K562 (cell line): ENCODE measurements around the gene MLXIPL. TPM values are rescaled to one million over a fixed set of nuclear protein-coding genes. Genes with fewer than 3 reads are reported as not detected.

ENCODE experiments used
- C11orf30 ChIP-seq: fragments of 450-650 bp; IDR thresholded peaks from 2 replicates; pipeline ENCODE4 v1.6.1; 2016; ENCODE audit warnings: low read depth, mild to moderate bottlenecking
- CTCF ChIP-seq, 3 experiments: IDR thresholded peaks in 2 of 3; conservative IDR thresholded peaks in 1 of 3; 2 replicates each; pipeline ENCODE4 v1.5.1; 2011 to 2012; ENCODE audit warnings: low read length in 3 of 3, mild to moderate bottlenecking in 3 of 3, control low read depth in 2 of 3, improper control_type of control experiment in 1 of 3, inconsistent platforms in 1 of 3, low read depth in 1 of 3, mixed read lengths in 1 of 3, moderate library complexity in 1 of 3; ENCODE audit not compliant: insufficient read depth in 2 of 3
- CXXC5 ChIP-seq: fragments of 250-450 bp; sonication (Bioruptor Pico); IDR thresholded peaks from 2 replicates; pipeline ENCODE4 v1.8.0; 2022; ENCODE audit warnings: inconsistent platforms, mild to moderate bottlenecking, moderate library complexity
- ETS2 ChIP-seq: IDR thresholded peaks from 2 replicates; pipeline ENCODE4 v1.6.1; 2016; ENCODE audit warnings: borderline replicate concordance, missing genetic modification characterization, mild to moderate bottlenecking, moderate library complexity, missing compliant biosample characterization; ENCODE audit not compliant: poor library complexity, severe bottlenecking
- FOXP4 ChIP-seq: sonication (generic); formaldehyde crosslinking; IDR thresholded peaks from 2 replicates; pipeline ENCODE4 v1.8.0; 2022; ENCODE audit warnings: mild to moderate bottlenecking, missing genetic modification reagents, borderline replicate concordance
- HDAC2 ChIP-seq: fragments of 450-650 bp; IDR thresholded peaks from 2 replicates; pipeline ENCODE4 v1.6.1; 2016; ENCODE audit warnings: mild to moderate bottlenecking
- MCM7 ChIP-seq, 2 experiments: fragments of 450-650 bp; IDR thresholded peaks; 2 replicates each; pipeline ENCODE4 v1.6.1; 2016 to 2018
- NFE2L1 ChIP-seq: fragments of 450-650 bp; IDR thresholded peaks from 2 replicates; pipeline ENCODE4 v1.6.1; 2016; ENCODE audit warnings: missing genetic modification characterization, low read depth, mild to moderate bottlenecking, missing compliant biosample characterization, moderate library complexity, borderline replicate concordance
- RB1 ChIP-seq: fragments of 450-650 bp; IDR thresholded peaks from 2 replicates; pipeline ENCODE4 v1.6.1; 2017; ENCODE audit warnings: low read depth, mild to moderate bottlenecking
- RFX7 ChIP-seq: fragments of 250-450 bp; sonication (Bioruptor Pico); IDR thresholded peaks from 2 replicates; pipeline ENCODE4 v1.5.1; 2021; ENCODE audit warnings: mild to moderate bottlenecking
- TFAM ChIP-seq: fragments of 250-450 bp; sonication (Bioruptor Pico); conservative IDR thresholded peaks from 2 replicates; pipeline ENCODE4 v1.5.0; 2021; ENCODE audit warnings: mild to moderate bottlenecking, moderate library complexity
- TRIM24 ChIP-seq, 2 experiments: fragments of 450-650 bp; IDR thresholded peaks; 2 replicates each; pipeline ENCODE4 v1.6.1; 2016
- ZBTB34 ChIP-seq: fragments of 250-450 bp; sonication (Bioruptor Pico); IDR thresholded peaks from 2 replicates; pipeline ENCODE4 v1.8.0; 2021; ENCODE audit warnings: mild to moderate bottlenecking, moderate library complexity
- ZHX1 ChIP-seq: fragments of 150-350 bp; conservative IDR thresholded peaks from 2 replicates; pipeline ENCODE4 v1.6.1; 2014; ENCODE audit warnings: low read length
- ZNF79 ChIP-seq: fragments of 250-450 bp; sonication (Bioruptor Pico); IDR thresholded peaks from 2 replicates; pipeline ENCODE4 v1.4.0; 2020; ENCODE audit warnings: low read depth, mild to moderate bottlenecking, moderate library complexity
- ZSCAN29 ChIP-seq: fragments of 450-650 bp; IDR thresholded peaks from 2 replicates; pipeline ENCODE4 v1.6.1; 2017
- polyA plus RNA-seq, 8 experiments: library from polyadenylated mRNA; depleted of rRNA in 4 of 8; stranded (reverse) in 5 of 8; unstranded in 3 of 8; fragments of >200 nt; fragmentation: Nextera tagmentation in 2 of 8; fragmentation: Illumina TruSeq in 1 of 8; extraction: Ambion mirVana in 2 of 8; extraction: Trizol in 1 of 8; gene quantifications; 2 replicates each; pipeline versions ENCODE4 v1.2.1 to v1.2.3, GENCODE V29; 2011 to 2014; ENCODE audit warnings: inconsistent platforms in 1 of 8, missing spikeins in 1 of 8
- total RNA-seq, 7 experiments: library from RNA; depleted of rRNA in 6 of 7; stranded (reverse); fragments of >200 nt in 6 of 7; fragmentation: Illumina TruSeq in 2 of 7; extraction: Trizol in 2 of 7; gene quantifications; 2 replicates each; pipeline versions ENCODE4 v1.2.1 to v1.2.3, GENCODE V29; 2011 to 2021; ENCODE audit warnings: low replicate concordance in 1 of 7

The MLXIPL gene
- total and polyA plus RNA-seq, 9 of the 15 experiments (the other 6 are each of a cell fraction or from before 2014, with no cell fraction given): 0.11 to 18.4 (median 1.4) TPM

- TF ChIP-seq NFE2L1 (tag) (no peak), MCM7 (IDR thresholded peaks at IDR 0.05) (no peak), CXXC5 (CRISPR knock-in tag) (peak; percentile 75), ETS2 (no peak), FOXP4 (CRISPR knock-in tag) (peak; percentile 91), TRIM24 (IDR thresholded peaks at IDR 0.05) (peak; percentile 88 to 92), ZNF79 (CRISPR knock-in tag) (no peak), ZBTB34 (no peak), TFAM (CRISPR knock-in tag) (no peak), ZSCAN29 (no peak), ZHX1 (no peak), RFX7 (CRISPR knock-in tag) (0 out of 2 replicates have a peak, but pooled peaks have one; percentile 32), HDAC2 (peak; percentile 94), C11orf30 (no peak), CTCF (IDR thresholded peaks at IDR 0.05 in 2 of 3, conservative IDR thresholded peaks at IDR 0.05 in 1 of 3; ENCODE audit: insufficient read depth in 2 of 3, low read depth in 1 of 3, low read length in 3 of 3) (peak; percentile 50 to 71 (median 70)), RB1 (no peak)
These were observed 11.6 kb downstream of the MLXIPL start (continued) for GRCh38 chr7:73612598-73613269.
